ENCODE data around the gene DYNC1H1. TPM values are rescaled to one million over a fixed set of nuclear protein-coding genes. Genes with fewer than 3 reads are reported as not detected.

DYNC1H1 gene
- total RNA-seq, 1 experiment from 2014 or later = 606 TPM

DNA sequence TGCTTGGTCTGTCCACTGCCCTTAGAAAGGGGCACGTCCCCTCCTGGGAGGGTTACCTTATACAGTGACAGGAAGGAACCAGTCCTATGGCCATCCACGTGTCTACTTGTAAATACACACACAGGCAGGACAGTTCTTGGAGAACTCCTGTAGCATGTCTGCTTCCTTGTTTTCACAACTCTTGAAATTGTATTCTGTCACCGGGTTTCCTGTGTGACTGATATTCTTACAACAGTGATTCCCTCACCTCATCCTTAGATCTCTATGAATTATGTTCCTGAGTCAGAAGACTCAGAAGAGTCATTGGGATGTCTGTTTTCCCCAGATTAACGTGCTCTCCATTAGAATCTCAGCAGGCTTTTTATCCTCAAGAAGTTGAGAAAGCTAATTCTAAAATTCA is 44.1 kb upstream of the DYNC1H1 start:
- DNase-seq = no peak
- Histone ChIP-seq H3K27ac (ENCODE audit: low read length) (no peak overlapping the region), H3K9ac (ENCODE audit: low read length) (no peak overlapping the region), H3F3A (ENCODE audit: low read length, unreplicated experiment) (no peaks in the 10 kb centered on the region), H3K27me3 (ENCODE audit: low read length) (no peaks in the 10 kb centered on the region), H3K36me3 (ENCODE audit: low read depth, low read length) (no peaks in the 10 kb centered on the region), H3K4me2 (ENCODE audit: low read length) (no peak overlapping the region), H3K9me3 (ENCODE audit: low read length) (no peaks in the 10 kb centered on the region), H3K79me2 (ENCODE audit: low read length) (no peaks in the 10 kb centered on the region), H4K20me1 (ENCODE audit: low read length) (no peaks in the 10 kb centered on the region), H3K4me3 (ENCODE audit: low read length) (no peak overlapping the region), H2AFZ (ENCODE audit: low read length) (no peak overlapping the region), H3K9me2 (replicated peaks; ENCODE audit: low read length) (no peaks in the 10 kb centered on the region), H3K4me1 (ENCODE audit: insufficient read depth, low read length) (no peaks in the 10 kb centered on the region)
- TF ChIP-seq EZH2phosphoT487 (IDR thresholded peaks at IDR 0.05; ENCODE audit: borderline replicate concordance, low read length) (no peak), EZH2 (IDR thresholded peaks at IDR 0.05; ENCODE audit: low read length, unreplicated experiment) (no peak)
- TF ChIP-seq, protein P1, sequence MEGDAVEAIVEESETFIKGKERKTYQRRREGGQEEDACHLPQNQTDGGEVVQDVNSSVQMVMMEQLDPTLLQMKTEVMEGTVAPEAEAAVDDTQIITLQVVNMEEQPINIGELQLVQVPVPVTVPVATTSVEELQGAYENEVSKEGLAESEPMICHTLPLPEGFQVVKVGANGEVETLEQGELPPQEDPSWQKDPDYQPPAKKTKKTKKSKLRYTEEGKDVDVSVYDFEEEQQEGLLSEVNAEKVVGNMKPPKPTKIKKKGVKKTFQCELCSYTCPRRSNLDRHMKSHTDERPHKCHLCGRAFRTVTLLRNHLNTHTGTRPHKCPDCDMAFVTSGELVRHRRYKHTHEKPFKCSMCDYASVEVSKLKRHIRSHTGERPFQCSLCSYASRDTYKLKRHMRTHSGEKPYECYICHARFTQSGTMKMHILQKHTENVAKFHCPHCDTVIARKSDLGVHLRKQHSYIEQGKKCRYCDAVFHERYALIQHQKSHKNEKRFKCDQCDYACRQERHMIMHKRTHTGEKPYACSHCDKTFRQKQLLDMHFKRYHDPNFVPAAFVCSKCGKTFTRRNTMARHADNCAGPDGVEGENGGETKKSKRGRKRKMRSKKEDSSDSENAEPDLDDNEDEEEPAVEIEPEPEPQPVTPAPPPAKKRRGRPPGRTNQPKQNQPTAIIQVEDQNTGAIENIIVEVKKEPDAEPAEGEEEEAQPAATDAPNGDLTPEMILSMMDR (conservative IDR thresholded peaks at IDR 0.05; ENCODE audit: low read depth, low read length) = no peak
- no peak for ATAC-seq
- POLR2A ChIA-PET (ENCODE audit: unreplicated experiment) = no interaction called here
- no TSS peak for BruUV-seq (replicated peaks)
- intact Hi-C loops (cut with micrococcal nuclease) = no loop called here
- CTCF ChIA-PET = no interaction called here

DNA sequence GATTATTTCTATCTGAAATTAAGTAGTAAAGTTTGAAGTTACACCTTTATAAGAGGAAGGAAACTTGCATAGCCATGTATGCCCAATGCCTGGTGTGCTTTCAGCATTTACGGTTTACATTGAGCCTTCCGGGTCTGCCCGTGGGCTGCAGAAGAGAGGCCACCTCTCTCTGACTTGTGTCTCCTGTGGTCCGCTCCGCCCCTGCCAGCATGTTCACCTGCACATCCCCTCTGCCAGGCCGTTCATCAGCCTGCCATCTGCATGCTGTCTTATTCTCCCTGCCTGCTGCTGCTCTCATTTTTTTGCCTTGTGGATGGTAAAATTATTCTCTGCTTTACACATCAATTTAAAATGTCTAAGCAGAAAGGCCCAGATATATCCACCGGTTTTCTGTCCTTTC is 41.5 kb upstream of the DYNC1H1 start:
- no peaks in the 10 kb centered on the region for H3K79me2 ChIP-seq (ENCODE audit: low read length)
- H3K36me3 ChIP-seq (ENCODE audit: low read depth, low read length) = no peaks in the 10 kb centered on the region
- no peak overlapping the region for H3K4me2 ChIP-seq (ENCODE audit: low read length)
- CTCF ChIA-PET = no interaction called here
- no peaks in the 10 kb centered on the region for H3K9me2 ChIP-seq (replicated peaks; ENCODE audit: low read length)
- H3K9ac ChIP-seq (ENCODE audit: low read length) = no peak overlapping the region
- H2AFZ ChIP-seq (ENCODE audit: low read length) = no peak overlapping the region
- H3K9me3 ChIP-seq (ENCODE audit: low read length) = no peaks in the 10 kb centered on the region
- H3K27ac ChIP-seq (ENCODE audit: low read length) = no peak overlapping the region
- BruUV-seq (replicated peaks) = no TSS peak
- DNase-seq (no peak), ATAC-seq (no peak)
- H3K27me3 ChIP-seq (ENCODE audit: low read length) = no peaks in the 10 kb centered on the region
- H4K20me1 ChIP-seq (ENCODE audit: low read length) = no peaks in the 10 kb centered on the region
- H3F3A ChIP-seq (ENCODE audit: low read length, unreplicated experiment) = no peaks in the 10 kb centered on the region
- intact Hi-C loops (cut with micrococcal nuclease) = no loop called here
- TF ChIP-seq EZH2phosphoT487 (IDR thresholded peaks at IDR 0.05; ENCODE audit: borderline replicate concordance, low read length) = no peak
- TF ChIP-seq, protein P1 (conservative IDR thresholded peaks at IDR 0.05; ENCODE audit: low read depth, low read length) = no peak
- no peak for TF ChIP-seq EZH2 (IDR thresholded peaks at IDR 0.05; ENCODE audit: low read length, unreplicated experiment)
- H3K4me3 ChIP-seq (ENCODE audit: low read length) = no peak overlapping the region
- POLR2A ChIA-PET (ENCODE audit: unreplicated experiment) = no interaction called here
- no peaks in the 10 kb centered on the region for H3K4me1 ChIP-seq (ENCODE audit: insufficient read depth, low read length)

DNA sequence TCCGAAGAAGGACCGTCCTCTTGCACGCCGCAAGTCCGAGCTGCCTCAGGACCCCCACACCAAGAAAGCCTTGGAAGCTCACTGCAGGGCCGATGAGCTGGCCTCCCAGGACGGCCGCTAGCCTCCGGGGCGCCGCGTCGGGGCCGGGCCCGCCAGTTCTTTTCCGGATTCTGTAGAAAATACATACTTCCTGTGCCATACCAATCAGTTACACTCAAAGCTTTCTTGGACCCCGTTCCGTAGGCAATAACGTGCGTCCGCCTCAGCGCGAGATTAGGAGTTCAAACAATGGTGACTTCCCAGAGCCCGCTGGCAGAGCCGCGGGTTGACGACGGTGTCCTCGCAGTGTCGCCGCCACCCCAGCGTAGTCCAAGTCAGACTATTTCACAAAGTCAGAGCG is 39.2 kb upstream of the DYNC1H1 start:
- H3K9me3 ChIP-seq (ENCODE audit: low read length) = no peaks in the 10 kb centered on the region
- H4K20me1 ChIP-seq (ENCODE audit: low read length) = no peaks in the 10 kb centered on the region
- no peak for DNase-seq
- no peak overlapping the region for H2AFZ ChIP-seq (ENCODE audit: low read length)
- H3K9ac ChIP-seq (ENCODE audit: low read length) = no peak overlapping the region
- no peak overlapping the region for H3K27ac ChIP-seq (ENCODE audit: low read length)
- no peaks in the 10 kb centered on the region for H3K27me3 ChIP-seq (ENCODE audit: low read length)
- ChIA-PET POLR2A (ENCODE audit: unreplicated experiment) (no interaction called here), CTCF (no interaction called here)
- H3K4me1 ChIP-seq (ENCODE audit: insufficient read depth, low read length) = no peaks in the 10 kb centered on the region
- no peak for ATAC-seq
- BruUV-seq (replicated peaks) = no TSS peak
- H3K36me3 ChIP-seq (ENCODE audit: low read depth, low read length) = no peaks in the 10 kb centered on the region
- no peaks in the 10 kb centered on the region for H3K79me2 ChIP-seq (ENCODE audit: low read length)
- no peak overlapping the region for H3K4me3 ChIP-seq (ENCODE audit: low read length)
- intact Hi-C loops (cut with micrococcal nuclease) = no loop called here
- no peaks in the 10 kb centered on the region for H3K9me2 ChIP-seq (replicated peaks; ENCODE audit: low read length)
- H3F3A ChIP-seq (ENCODE audit: low read length, unreplicated experiment) = no peaks in the 10 kb centered on the region
- H3K4me2 ChIP-seq (ENCODE audit: low read length) = no peak overlapping the region
- TF ChIP-seq, protein P1 (conservative IDR thresholded peaks at IDR 0.05; ENCODE audit: low read depth, low read length) = no peak
- TF ChIP-seq EZH2phosphoT487 (IDR thresholded peaks at IDR 0.05; ENCODE audit: borderline replicate concordance, low read length) (no peak), EZH2 (IDR thresholded peaks at IDR 0.05; ENCODE audit: low read length, unreplicated experiment) (no peak)
